ENCODE measurements around the gene ADORA2A.

DNA sequence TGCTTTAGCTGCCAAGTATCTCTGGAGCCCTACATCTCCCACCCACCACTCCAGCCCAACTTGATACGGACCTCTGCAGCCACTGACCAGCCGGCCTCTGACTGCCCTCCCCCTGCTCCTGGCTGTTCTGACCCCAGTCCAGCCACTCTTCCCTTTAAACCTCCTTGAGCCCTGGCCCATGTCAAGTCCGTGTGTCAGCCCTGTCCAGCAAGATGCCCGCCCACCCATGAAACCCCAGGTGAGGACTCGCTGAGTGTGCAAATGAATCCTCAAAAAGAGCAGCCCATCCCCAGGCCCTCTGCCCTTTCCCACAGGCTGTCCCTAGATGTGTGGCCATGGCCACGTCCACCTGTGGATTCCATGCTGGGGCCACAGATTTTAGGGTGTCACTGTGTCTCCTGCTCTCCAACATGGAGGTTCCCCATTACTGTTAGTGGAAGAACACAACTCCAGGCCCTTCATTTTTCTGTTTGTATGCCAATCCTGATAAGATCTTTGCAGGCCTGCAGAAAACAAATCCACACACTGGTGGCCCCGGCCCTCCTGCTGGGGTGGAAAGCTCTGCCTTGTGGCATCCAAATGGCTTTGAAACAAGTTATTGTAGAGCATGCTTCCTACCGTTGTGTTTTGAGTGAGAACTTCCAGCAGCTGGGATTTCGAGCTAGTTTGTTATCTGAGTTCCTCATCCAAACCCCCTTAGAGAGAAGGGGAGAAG, 22.7 kb upstream of the ADORA2A start:
- TF ChIP-seq, protein P1, sequence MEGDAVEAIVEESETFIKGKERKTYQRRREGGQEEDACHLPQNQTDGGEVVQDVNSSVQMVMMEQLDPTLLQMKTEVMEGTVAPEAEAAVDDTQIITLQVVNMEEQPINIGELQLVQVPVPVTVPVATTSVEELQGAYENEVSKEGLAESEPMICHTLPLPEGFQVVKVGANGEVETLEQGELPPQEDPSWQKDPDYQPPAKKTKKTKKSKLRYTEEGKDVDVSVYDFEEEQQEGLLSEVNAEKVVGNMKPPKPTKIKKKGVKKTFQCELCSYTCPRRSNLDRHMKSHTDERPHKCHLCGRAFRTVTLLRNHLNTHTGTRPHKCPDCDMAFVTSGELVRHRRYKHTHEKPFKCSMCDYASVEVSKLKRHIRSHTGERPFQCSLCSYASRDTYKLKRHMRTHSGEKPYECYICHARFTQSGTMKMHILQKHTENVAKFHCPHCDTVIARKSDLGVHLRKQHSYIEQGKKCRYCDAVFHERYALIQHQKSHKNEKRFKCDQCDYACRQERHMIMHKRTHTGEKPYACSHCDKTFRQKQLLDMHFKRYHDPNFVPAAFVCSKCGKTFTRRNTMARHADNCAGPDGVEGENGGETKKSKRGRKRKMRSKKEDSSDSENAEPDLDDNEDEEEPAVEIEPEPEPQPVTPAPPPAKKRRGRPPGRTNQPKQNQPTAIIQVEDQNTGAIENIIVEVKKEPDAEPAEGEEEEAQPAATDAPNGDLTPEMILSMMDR (IDR thresholded peaks at IDR 0.05): no peak
- TF ChIP-seq POLR2AphosphoS5 (IDR thresholded peaks at IDR 0.05) (no peak), POLR2A (IDR thresholded peaks at IDR 0.05) (no peak)

Data from breast epithelium (tissue), 3 donors.